ENCODE data around the gene ARHGAP1.

GRCh38 chr11:46632502-46632901 is 67.9 kb downstream of the ARHGAP1 start:
- TF ChIP-seq EZH2 (IDR thresholded peaks at IDR 0.05; ENCODE audit: borderline replicate concordance, insufficient read depth, low read length, poor library complexity, severe bottlenecking) (no peak), CTCF (IDR thresholded peaks at IDR 0.05; ENCODE audit: poor library complexity, severe bottlenecking) (no peak), TAF1 (IDR thresholded peaks at IDR 0.05; ENCODE audit: low read depth) (no peak), POLR2AphosphoS5 (IDR thresholded peaks at IDR 0.05) (no peak), EP300 (conservative IDR thresholded peaks at IDR 0.05; ENCODE audit: poor library complexity, severe bottlenecking) (no peak)

Data from neural cell (in vitro differentiated cells).